CD4-positive, alpha-beta T cell treated with Interferon gamma for 1 hour (primary cell): ENCODE data around the gene SNAP47.
"Not testable (repeated sequence)": the region's sequence is repeated elsewhere in the genome, so short reads cannot be mapped to it uniquely, and the experiment has no call there.

Experiments used
- DNase-seq: peaks from one replicate; pipeline ENCODE4 v3.0.0-alpha.2; 2020

Gene SNAP47, protein sequence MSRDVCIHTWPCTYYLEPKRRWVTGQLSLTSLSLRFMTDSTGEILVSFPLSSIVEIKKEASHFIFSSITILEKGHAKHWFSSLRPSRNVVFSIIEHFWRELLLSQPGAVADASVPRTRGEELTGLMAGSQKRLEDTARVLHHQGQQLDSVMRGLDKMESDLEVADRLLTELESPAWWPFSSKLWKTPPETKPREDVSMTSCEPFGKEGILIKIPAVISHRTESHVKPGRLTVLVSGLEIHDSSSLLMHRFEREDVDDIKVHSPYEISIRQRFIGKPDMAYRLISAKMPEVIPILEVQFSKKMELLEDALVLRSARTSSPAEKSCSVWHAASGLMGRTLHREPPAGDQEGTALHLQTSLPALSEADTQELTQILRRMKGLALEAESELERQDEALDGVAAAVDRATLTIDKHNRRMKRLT

DNA sequence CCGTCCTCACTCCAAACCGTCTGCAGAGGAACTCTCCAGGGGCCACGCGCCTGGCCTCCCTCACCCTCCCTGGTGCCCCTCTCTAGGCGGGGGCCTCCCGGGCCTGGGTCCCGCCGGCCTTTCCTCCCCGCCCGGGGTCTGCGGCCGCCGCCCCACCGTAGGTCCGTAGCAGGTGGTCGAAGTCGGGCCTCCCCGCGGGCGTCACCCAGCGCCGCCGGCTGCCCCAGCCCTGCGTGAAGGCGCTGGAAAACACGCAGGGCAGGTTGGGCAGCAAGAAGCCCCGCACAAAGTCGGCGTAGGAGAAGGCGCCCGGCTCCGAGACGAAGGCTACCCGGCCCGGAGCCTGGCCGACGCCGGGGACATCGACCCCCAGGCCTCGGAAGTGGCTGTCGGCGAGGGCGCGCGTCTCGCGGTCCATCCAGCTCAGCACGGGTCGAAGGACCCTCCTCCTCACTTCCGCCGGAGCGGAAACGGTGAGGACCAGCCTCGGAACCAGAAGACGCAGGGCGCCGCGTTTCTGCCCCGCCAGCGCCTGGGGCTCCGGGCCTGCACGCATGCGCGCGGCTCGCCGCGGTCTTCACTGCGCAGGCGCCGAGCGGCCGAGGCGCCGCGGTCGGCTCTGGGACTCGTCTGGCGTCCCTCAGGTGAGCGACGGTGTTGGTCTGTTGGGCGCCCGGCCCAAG is at the start of gene SNAP47, which contains the start of gene JMJD4:
Gene SNAP47 (plus strand): TSS at position 580 of the 683 bp plus-strand sequence. CDS start 12,302 bp downstream, outside the sequence.
Gene JMJD4 (minus strand): TSS at position 447 of the 683 bp plus-strand sequence. CDS start 29 bp downstream, at position 418.
- peak; percentile 91 for DNase-seq

DNA sequence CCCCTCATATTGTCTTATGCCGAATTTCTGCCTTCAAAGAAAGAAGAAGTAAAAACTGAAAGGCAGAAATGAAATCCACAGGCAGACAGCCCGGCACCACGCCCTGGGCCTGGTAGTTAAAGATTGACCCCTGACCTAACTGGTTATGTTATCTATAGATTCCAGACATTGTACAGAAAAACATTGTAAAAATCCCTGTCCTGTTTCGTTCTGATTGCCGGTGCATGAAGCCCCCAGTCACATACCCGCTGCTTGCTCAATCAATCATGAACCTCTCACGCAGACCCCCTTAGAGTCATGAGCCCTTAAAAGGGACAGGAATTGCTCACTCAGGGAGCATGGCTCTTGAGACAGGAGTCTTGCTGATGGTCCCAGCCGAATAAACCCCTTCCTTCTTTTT is 49.4 kb upstream of the SNAP47 start:
- no peak for DNase-seq

DNA sequence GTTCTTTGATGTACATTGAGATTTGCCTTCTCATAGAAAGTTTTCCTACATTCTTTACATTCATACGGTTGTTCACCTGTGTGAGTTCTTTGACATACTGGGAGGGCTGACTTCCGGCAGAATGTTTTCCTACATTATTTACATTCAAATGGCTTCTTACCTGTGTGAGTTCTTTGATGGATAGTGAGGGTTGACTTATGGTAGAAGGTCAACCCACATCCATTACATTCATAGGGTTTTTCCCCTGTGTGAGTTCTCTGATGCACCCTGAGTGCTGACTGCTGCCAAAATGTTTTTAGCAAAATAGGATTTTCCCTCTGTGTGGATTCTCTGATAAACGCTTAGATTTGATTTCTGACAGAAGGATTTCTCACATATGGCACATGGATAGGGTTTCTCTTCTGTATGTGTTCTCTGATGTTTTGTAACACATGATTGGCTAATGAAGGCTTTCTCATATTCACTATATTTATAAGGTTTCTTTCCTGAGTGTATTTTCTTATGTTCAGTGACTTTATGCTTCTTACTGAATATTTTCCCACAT is 37.8 kb upstream of the SNAP47 start:
- DNase-seq: no peak

DNA sequence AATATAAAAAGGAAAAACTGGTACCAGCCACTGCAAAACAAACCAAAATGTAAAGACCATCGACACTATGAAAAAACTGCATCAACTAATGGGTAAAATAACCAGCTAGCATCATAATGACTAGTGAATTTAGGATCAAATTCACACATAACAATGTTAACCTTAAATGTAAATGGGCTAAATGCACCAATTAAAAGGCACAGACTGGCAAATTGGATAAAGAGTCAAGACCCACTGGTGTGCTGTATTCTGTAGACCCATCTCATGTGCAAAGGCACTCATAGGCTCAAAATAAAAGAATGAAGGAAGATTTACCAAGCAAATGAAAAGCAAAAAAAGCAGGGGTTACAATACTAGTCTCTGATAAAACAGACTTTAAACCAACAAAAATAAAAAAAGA is 33.6 kb upstream of the SNAP47 start:
- not testable (repeated sequence) for DNase-seq

DNA sequence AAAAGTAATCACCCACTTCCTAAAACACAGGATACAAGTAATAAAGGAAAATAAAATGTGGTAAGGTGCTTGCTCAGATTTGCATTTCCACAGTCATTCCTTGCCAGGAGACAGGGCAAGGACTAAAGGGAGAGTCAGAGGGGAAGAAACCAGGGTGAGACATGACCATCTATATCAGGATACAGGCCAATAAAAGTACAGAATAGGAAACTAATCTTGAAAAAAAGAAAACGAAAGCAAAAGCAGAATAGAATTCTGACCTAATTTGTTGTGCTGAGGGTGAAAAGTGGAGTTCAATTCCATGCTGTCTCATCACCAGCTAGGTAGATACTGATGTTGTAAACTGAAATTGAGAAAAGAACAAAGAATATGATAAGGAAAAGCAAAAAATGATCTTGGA is 27.4 kb upstream of the SNAP47 start:
- DNase-seq: no peak

DNA sequence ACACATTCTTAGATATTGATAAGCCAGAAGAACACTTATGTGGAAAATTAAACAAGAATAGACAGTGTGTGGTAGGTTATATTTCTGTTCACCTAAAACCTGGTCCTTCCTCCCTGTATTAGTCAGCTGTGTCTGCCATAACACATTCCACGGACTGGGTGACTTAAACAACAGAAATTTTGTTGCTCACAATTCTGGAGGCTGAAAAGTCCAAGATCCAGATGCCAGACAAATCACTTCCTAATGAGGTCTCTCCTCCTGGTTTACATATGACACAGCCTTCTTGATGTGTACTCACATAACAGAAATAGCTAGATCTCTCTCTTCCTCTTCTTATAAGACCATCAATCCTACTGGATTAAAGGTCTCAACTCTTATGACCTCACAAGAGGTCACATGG is 25.8 kb upstream of the SNAP47 start:
- no peak for DNase-seq

DNA sequence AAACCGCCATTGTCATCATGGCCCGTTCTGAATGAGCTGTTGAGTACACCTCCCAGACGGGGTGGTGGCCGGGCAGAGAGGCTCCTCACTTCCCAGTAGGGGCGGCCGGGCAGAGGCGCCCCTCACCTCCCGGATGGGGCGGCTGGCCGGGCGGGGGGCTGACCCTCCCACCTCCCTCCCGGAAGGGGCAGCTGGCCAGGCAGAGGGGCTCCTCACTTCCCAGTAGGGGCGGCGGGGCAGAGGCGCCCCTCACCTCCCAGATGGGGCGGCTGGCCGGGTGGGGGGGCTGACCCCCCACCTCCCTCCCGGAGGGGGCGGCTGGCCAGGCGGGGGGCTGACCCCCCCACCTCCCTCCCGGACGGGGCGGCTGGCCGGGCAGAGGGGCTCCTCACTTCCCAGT is 24.8 kb upstream of the SNAP47 start:
- DNase-seq: not testable (repeated sequence)

DNA sequence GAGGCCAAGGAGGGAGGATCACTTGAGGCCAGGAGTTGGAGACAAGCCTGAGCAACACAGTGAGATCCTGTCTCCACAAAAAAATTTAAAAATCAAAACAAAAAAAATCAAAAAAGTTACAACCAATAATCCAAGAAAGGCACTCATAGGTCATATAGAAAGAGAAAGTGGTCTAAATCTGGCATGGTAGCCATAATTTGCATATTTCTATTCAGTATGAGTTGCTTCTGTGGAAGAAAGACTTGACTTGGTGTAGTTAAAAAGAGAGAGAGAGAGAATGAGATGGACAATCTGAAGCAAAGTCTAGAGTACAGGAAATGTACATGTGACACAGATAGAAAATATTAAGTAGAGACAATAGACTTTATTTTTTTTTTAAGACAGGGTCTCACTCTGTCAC is 22.6 kb upstream of the SNAP47 start:
- no peak for DNase-seq

DNA sequence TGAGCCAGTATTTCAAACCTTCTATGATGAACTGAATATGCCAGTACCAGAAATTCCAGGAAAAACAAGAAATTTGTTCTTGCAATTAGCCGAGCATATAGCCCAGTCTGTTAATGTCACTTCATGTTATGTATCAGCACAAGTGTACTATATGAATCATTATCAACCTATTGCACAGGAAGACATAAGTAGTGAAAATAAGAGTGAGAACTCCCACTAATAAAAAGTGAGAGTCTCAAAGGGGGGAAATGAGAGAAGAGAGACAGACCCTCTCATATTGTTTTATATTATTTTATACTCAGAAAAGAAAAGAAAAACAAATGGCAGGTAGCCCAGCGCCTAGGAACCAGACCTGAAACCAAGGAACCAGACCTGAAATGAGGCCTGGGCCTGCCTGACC is 16.3 kb upstream of the SNAP47 start:
- DNase-seq: no peak

DNA sequence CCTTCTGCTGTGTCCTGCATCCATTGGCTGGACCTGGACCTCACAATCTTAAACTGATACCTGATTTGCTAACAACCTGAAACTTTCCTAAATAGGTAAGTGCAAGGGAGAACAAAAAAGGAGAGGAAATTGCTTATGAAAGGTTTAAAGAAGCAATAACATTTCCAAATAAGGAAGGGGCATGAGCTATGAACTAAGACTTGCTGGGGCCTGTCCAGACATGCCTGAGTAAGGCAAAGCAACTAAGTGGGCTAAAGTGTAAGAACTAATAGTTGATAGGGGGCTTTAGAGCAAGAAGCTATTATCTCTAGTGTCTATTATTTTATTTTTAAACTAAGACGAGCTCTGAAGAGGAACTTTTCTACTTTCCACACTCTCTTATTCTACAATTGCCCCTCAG is 11.8 kb upstream of the SNAP47 start:
- DNase-seq: no peak

DNA sequence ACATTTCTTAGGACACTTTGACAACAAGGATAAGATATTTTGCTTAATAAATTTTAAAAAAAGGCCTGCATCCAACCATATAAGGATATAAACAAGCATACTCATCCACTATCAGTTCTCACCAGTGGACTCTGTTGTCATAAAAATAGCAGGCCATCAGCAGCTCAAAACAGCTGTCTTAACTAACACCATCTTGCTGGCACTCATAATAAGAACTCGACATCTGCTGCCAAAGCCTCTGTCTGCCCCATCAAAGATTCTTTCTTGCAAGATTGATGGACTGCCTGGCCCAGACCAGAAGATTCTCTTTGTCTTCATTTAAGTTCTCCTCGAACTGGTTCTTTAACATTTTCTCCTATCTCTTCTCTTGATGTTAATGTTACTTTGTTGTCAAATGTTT is 10.2 kb upstream of the SNAP47 start:
- no peak for DNase-seq

DNA sequence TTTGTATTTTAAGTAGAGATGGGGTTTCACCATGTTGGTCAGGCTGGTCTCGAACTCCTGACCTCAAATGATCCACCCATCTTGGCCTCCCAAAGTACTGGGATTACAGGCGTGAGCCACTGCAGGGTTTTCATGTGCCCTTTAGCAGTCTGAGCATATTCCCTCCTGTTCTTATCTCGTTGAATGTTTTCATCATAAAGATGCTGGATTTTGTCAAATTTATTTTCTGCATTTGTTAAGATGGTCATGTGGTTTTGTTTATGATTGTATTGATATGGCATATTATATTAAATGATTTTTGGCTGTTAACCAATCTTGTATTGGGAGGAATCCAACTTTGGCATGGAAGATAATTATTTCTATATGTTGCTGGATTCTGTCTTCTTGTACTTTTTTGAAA is 8.9 kb upstream of the SNAP47 start:
- DNase-seq: no peak

DNA sequence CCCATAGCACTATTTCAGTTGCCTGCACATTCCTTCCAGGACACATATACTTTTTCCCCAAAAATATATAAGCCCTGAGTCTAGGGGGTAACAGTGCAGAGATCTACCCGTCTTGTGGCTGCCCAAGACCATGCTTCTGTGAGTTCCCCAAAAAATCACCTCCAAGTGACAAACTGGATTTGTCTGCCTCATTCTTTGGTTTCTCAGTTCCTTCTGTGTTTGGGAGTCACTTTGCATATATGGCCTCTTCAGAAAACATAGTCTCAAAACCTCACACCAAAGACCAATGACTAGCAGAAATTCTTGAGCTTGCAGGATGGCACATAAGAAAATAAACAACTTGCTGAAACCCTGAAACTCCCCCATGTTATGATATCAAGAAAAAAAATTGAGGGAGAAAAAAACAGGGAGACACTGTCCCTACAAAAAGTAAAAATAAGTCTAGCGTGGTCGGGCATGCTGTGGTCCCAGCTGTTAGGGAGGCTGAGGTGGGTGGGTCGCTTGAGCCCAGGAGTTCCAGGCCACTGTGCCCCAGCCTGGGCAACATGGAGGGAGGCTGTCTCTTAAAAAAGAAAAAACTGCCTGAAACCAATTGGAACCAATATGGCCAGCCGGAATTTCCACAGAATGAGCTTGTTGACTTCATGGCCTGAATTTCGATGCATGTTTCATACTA is 8.2 kb upstream of the SNAP47 start:
- DNase-seq: no peak

DNA sequence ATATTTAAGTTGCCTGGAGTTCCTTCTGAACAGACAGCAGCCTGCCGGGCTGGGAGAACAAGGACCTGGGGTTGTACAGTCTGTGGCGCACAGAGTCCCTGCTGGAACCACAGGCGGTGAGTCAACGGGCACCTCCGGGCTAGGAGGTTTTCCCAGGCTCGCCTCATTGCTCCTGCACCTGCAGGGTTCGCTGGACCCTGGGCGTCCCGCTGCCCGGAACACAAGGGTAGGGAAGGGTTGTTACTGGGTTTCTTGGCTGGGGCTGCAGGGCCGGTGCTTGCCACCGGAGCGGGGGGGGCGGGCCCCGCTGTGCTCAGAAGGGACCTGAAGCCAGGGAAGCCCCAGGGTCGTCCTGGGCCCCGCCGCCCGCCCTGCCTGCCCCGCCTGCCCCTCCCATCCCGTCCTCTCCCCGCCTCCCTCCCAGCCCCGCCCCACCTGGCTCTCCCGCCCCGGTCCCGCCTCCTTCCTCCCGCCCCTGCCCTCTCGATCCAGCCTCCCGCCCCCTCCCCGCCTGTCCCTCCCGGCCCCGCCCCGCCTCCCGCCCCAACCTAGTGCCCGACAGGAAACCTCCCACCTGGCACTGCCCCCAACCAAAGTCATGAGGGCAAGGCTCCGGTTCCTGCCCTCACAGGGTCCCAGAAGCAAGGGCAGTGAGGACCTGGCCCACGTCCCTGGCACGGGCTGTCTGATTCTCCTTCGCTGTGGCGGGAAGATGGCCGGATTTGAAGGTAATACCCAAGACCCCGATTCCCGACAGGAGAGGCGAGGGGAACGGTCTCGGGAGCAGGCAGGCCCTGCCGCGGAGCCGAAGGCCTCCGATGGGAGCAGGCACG is 7.0 kb upstream of the SNAP47 start:
- DNase-seq: peak; percentile 56

DNA sequence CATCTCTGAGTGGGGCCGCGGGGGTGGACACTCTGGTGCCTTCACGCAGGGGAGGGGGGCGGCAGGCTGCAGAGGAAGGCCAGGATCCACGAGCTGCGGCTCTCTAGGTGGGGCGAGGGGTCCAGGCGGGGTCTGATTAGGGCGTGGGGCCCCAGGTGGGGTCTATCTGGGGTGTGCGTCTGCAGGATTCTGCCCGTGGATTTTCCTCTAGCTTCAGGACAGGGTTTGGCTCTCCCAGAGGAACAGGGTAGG is 6.4 kb upstream of the SNAP47 start:
- DNase-seq: no peak

DNA sequence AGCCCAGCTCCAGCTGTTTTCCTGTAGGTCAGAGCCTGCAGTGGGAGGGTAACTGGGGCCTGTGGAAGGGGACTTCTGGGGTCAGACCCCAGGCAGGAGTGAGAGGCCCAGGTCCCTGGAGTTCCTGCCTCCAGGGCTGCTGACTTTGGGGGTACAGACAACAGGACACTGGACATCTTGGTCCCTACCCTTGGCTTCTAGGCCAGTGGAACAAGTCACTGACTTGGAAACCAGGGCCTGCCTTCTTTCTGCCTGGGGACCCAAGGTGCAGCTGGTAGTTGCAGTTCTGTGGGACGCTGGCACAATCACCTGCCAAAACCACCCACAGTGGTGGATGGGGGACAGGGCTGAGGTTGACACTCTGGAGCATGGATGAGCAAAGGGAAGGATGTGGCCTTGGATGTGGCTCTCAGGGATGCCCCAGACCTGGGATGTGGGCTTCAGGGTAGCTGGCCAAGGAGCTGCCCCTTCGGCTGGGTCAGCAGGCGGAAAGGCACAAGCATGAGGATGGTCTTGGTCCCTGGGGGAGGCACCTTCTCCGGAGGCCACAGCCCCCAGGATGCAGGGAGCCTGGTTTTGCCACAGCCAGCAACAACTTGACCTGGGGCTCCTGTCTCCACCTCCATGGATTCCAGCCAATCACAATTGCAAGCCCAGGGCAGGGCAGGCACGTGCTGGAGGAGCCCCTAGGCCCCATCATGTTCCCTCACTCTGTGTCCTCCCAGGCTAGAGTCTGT is 5.9 kb upstream of the SNAP47 start:
- no peak for DNase-seq

DNA sequence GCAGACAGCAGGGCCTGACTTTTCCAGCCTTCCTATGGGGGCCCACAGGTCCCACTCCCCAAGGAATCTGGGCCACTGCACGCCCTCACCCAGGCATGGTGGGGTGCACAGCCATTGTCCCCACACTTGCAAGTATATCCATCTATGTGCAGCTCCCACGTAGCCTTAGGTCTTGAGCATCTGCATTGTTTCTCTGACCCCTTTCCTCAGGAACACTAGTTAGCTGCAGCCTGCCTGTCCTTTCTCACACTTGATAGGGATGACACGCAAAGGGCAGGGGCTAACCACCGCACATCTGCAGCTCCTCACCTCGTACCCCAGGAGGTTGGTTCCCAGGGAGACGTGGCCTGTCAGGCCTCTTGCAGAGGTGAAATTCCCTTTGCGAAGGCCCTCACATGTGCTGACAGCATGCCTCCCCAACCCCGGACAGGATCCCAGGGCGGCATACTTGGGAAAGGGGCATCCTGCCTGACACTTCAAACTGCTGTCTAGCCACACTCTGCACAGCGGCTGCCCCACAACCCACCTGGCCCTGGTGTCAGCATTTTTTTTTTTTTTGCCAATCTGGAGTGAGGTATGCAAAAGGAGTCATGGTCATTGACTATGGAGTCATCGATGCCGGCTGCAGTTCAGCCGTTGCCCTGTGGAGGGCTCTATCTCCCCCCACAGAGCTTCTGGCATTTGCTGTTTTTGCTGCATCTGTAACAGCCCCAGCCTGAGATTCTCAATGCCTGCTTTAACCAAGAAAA is 5.2 kb upstream of the SNAP47 start:
- peak; percentile 21 for DNase-seq

DNA sequence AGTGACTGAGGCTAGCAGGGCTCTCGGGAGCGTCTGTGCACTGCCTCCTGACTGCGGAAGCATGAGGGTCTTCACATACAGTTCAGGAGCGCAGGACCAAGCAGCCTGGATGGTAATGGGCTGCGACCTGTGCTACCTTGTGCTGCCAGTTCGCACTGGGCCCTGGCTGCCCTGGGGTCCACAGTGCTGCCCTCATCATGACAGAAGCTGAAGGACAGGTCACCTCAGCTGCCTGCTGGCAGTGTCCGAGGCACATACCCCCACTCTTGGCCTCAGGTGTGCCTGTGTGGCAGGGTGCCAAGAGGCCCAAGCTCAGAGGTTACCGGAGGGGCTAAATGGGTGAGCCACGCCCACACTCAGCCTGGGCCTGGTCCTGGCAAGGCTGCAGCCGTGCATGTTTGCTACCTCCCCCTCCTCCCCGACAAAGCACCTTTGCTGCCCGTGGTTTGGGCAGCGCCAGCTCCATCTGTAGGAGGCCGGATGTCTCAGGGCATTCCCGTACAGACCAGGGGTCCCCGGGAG is 4.5 kb upstream of the SNAP47 start:
- no peak for DNase-seq

DNA sequence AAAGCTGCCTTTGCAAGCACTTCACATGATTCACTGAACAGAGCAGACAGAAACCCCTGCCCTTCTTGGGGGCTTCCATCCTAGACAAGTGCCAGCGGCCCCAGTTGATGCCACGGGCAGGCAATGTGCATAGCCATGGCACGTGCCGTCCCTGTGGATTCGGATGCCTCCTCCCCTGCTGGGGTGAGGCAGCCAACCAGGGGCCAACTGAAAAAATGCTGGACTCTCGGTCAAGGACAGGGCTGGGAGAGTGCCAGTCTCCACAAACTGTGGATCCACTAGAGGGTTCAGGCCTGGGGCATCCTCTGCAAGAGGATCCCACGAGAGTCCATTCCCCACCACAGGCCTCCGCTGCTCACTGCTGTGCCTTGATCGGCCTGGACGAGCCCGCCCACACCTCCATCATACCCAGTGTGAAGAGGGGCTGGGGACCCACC is 4.0 kb upstream of the SNAP47 start:
- DNase-seq: no peak

DNA sequence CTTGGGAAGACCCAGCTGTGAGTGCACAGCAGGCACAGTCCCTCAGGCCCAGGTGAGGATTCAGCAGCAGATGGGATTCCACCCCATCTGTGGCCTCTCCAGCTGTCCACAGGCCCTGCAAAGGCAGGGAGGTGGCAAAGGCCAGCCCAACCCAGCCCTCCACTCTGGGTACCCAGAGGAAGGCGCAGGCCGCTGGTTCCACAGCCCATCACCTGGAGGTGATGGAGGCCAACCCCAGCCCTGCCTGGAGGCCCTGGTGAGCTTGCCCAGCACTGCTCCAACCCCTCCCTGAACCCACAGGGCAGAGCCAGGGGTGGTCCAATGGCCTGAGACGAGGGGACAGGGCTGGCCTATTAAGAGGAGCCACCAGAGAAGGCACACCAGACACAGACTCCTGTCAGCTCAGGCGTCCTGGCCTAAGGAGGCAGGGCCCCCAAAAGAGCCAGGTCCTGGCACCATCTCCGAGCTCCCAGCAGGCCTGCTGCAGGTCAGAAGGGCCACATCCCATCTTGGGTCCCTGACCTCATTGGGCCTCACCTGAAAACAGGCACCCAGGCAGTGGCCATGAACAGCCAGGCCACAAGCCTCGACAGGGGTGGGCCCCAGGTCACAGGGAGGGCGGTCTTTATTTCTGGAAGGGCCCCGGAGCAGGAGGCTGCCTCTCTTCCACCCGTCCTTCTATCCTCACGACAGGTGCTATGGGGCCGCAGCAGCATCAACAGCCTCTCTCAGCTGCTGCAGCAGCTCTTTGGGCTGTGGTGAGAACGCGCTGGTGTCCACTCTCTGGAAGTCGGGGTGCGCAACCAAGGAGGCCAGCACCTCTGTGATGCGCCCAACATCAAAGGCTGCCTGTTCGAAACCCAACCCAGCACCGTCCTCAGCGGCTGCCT is 3.3 kb upstream of the SNAP47 start:
- no peak for DNase-seq
